ENCODE measurements around the gene ST6GALNAC6.

ST6GALNAC6 gene

DNA sequence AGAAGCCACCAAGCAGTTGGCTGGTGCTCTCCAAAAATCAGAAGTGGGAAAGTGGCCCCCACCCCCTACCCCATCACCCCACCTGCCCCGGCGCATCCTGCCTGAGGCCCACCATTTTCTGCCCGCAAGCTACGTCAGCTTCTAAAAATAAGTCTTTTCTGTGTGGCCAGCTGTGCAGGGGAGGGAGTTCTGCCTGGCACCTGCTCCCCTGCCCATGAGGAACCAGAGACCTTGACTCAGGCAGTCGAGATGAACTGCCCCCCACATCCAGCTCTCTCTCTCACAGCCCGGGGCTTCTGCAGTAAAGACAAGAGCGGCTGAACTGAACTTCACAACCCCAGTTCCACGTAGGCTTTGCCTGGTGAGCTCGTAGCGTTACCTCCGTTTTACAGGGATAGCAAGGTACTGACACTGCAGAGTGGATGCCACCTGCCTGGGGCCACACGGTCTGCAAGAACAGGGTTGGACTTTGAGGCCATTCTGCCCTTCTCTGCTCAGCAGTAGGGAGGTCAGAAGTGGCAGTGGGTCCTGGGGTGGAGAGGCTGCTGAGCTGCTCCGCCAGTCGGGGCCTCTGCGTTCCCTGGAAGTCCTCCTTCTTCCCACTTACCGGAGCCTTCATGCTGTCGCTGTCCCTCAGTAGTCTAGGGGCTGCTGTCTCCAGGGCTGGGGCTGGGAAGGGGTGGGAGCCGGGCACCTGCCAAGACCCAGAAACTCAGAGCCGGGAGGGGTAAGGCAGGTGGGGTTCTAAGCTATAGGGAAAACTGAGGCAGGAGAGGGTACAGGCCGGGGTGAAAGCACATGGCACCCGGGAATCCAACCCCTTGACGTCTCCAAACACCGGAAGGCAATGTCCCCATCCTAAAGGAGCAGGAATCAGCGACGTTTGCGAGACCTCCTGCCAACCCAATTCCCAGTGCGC, 16.7 kb upstream of the ST6GALNAC6 start:
- peak; percentile 87 for DNase-seq

DNA sequence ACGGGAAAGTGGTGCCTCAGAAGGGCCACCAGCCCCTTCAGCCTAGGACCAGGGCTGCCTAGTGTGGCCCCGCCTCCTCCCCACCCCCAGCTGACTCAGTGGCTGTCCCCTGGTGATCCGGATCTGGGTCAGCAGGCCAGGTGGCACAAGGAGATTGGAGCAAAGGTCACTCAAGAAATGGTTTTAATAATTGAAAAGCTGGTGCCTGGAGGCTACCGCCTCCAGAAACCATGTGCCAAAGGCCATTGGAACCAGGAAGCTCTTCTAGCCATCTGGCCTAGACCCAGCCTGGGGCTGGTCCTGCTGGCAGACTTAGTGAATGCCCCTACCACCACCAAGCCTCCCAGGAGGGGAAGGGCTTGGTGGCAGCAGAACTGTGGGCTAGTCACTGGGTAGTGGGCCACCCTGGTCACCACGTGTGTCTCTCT, 15.9 kb upstream of the ST6GALNAC6 start:
- peak; percentile 69 for DNase-seq

DNA sequence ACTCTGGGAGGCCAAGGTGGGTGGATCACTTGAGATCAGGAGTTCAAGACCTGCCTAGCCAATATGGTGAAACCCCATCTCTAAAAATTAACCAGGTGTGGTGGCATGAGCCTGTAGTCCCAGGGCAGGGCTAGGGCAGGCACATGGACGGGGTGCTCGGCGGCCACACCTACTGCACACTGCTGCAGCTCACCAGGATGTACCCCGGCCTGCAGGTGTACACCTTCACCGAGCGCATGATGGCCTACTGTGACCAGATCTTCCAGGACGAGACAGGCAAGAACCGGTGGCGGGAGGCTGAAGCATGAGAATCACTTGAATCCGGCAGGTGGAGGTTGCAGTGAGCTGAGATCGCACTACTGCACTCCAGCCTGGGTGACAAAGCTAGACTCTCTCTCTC, 14.3 kb upstream of the ST6GALNAC6 start:
- DNase-seq = peak; percentile 57

GRCh38 chr9:127912882-127913281, 13.5 kb upstream of the ST6GALNAC6 start:
- DNase-seq = peak; percentile 98

- no peak for DNase-seq
Measured at GRCh38 chr9:127912296-127912695, 12.9 kb upstream of the ST6GALNAC6 start.

DNA sequence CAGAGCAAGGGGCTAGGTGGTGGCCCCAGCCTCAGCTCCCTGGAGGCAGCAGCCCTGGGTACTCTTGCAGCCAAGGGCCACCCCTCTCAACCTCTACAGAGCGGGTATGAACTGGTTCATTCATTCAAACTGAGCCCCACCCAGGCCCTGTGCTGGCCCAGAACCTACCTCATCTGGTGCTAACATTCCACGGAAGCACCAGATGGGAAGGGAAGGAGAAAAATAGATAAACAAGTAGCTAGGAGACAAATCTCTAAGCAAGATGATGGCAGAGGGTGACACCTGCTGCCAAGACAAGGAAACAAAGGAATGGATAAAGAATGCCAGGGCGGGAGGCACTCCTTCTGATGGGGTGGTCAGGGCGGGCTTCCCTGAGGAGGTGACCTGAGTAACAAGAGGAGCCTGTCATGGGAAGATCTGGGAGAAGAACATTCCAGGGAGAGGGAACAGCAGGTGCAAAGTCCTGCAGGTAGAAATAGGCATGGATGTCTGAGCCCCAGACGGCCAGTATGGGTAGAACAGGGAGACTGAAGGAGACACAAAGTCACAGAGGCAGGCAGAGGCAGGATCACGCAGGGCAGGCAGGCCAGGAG, 11.3 kb upstream of the ST6GALNAC6 start:
- peak; percentile 36 for DNase-seq

DNA sequence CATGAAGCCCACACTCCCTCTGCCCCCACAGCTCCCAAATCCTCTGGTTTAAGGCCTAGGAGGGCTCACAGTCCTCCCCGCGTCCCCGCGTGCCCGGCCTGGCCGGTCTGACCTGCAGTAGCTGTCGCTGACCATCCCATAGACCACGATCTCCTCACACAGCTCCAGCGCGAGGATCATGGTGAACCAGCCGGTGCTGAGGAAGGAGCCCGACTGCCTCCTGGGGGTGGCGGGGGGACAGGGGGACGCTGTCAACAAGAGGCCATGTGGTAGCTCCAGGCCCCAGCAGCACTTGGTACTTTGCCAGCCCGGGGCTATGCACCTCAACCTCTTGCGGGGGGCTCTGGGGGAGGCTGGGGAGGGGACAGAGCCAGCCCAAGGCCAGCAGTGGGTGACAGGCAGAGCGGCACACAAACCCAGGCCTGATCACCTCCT, 10.5 kb upstream of the ST6GALNAC6 start:
- no peak for DNase-seq

- no peak for DNase-seq
Measured at GRCh38 chr9:127908660-127908926, 9.2 kb upstream of the ST6GALNAC6 start.

DNA sequence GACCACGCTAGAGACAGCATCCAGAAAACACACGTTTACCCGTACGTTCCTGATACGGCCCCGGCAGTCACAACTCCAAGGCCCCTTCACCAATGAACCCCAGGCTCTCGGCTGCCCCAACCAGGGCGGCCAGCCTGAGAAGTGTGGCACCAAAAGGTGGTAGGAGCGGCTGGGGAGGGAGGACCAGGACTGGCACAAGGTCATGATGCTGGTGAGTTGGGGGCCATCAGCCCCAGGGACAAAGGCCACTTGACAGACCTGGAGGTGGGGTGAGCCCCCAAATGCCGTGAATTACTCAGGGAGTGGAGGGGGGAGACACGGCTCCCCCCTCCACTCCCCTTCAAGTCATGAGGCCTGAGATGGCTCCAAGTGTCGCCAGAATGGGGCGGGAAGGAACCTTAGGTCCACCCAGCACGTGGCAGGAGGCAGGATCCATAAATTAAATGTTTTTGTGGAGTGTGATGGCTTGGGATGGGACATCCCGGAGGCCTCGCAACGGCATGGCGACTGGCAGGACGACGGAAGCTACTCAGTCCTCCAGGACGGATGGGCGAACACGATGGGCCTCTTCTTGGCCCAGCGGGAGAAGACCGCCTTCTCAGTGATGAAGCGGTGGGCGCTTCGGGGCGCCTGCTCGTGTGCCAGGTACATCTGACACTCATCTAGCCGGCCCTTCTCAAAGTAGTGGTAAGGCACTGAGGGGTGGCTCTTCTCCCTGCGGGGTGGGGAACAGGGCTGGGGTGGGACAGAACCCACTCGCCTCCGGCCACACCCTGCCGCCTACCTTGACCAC, 8.7 kb upstream of the ST6GALNAC6 start:
- DNase-seq = no peak

- no peak for DNase-seq
Measured at GRCh38 chr9:127905788-127906191, 6.4 kb upstream of the ST6GALNAC6 start.

DNA sequence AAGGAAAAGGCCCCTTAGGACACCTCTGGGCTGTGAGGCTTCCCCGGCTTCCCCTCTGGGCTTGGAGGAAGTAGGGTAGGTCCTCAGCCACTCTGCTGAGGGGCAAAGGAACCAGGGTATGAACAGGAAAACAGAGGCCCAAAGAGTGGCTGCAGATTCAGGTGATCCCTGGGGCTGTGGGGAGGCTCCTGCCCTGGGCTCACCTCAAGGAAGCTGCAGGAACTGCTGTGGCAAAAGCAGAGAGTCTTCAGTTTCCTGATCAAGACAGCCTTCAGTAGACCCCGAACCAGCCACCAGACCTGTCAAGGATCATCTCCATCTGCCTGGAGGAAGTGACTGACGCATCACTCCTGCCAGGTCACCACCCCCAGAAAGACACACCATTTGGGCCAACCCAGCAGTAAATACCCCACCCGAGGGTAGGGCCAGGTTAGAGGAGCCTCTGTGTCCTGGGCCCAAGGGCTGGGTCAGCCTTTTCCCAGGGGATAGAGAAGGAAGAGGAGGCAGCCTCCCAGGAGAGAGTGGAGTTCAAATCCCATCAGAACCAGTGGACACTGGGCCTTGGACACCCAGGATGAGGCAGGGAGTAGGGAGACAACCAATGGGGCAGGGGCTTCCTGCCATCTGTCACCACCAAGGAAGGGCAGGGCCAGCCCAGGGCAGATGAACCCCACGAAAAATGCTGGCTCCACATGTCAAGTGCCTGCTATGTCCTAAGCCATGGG, 5.8 kb upstream of the ST6GALNAC6 start:
- DNase-seq = no peak

DNA sequence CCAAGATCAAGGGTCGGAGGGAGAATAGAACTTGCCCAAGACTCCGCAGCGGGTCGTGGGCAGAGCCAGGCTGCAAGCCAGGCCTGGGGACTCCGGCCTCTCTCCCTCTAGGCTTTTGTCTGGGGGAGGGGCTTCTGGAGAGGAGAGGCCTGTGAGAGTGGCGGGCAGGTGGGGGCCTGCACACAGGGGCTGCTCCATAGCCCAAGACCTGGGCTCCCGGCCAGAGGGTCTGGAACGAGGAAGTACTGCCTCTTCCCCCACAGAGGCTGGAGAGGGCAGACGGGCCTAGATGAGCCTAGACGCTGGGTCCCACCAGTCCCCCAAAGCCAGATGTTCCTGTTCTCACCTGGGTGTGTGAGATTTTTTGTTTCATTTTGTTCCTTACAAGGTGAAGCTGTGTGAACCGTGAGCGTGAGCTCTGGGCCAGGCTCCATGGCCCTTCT, 5.2 kb upstream of the ST6GALNAC6 start:
- DNase-seq = no peak

GRCh38 chr9:127903557-127904475, 4.4 kb upstream of the ST6GALNAC6 start:
- no peak for DNase-seq

DNA sequence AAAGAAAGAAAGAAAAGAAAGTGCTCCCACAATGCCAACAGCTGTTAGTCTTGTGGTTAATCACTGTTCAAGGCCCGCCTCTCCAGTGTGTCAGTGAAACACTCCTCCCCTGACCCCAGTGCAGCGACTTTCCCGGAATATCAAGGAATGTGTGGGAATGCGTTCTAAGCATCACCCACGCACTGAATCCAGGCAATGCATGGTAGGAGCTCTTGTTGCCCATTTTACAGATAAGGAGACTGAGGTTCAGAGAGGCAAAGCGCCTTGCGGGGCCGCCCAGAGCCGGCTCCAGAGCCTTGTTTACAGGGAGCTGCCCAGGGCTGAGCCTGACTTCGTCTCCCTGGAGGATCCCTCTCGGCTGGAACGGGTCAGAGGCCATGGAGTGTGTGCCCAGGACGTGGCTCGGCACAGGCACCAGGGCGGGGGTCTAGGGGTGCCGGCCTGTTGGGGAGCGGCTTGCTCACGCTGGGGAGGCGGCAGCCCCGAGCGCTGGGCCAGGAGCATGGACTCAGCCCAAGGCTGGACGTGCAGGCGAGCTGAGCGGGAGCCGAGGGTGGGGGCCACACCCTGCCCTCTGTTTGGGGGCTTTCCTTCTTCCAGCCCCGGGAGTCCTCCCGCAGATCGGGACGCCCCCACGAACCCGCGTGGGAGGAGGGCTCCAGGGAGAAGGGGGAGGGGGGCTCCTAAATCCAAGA, 823 bp downstream of the ST6GALNAC6 start:
- peak; percentile 56 for DNase-seq

DNA sequence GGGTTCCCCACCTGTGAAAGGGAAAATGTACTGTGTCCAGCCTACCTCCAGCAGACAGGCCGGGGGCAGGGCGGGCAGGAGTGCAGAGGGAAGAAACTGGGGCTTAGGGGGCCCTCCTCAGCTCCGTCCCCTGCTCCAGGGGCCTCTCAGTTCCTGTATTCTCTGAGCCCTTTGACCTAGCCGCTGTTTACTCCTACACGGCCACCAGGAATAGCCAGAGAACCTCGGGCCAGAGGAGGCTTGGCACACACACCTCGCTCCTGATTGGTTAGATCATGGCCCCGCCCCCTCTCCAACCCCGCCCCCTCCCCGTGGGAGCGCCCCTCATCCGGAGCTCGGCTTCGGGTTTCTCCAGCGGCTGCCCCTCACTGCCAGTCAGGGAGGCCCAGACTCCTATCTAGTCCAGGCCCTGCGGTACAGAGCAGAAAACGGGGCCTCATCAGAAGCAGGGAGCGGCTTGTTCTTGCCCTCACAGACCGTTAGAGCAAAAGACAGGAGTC, 2.2 kb downstream of the ST6GALNAC6 start:
- DNase-seq = no peak

GRCh38 chr9:127896395-127897192, 2.8 kb downstream of the ST6GALNAC6 start:
- DNase-seq = no peak

GRCh38 chr9:127895811-127896210, 3.6 kb downstream of the ST6GALNAC6 start:
- no peak for DNase-seq

DNA sequence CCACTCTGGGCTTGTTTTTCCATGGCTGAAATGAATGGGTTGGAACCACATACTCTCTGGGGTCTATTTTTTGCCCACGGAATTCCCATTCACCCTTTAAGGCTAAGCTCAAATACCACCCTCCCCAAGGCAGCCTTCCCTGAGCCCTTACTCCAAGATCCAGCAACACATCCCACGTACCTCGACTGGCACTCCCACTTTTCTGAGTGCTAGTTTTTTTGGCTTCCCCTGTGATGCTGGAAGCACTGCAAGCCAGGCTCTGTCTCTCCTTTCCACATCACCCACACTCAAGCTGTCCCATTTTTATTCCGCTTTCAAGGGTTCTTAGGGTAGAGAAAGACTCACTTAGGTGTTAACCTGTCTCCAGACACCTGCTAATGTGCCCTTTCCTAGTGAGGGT, 6.0 kb downstream of the ST6GALNAC6 start:
- no peak for DNase-seq

GRCh38 chr9:127892831-127893230, 6.6 kb downstream of the ST6GALNAC6 start:
- no peak for DNase-seq

DNA sequence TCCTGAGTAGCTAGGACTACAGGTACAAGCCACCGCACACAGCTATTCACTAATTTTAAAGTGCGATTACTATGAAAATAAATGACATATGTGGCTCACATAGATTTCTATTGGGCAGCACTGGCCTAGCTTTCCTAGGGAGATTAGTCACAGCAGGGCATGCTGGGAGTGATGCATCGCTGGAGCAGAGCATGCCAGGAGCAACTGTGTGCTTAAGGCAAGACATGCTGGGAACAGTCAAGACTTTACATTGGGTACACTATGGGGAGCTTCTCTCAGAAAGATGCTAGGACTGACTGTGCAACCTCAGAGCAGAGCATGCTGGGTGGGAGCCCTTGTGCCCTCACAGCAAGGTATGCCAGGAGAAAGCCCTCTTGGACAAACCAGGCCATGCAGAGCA, 9.3 kb downstream of the ST6GALNAC6 start:
- no peak for DNase-seq

Data from DMS53 (cell line).